Large intestine (tissue), 3 donors: ENCODE results near the gene CGREF1. TPM values are rescaled to one million over a fixed set of nuclear protein-coding genes. Genes with fewer than 3 reads are reported as not detected.

Source experiments
- DNase-seq, 2 donors: peaks; one replicate each; pipeline versions ENCODE4 v3.0.0 to v3.0.0-alpha.2; 2013
- H3K27ac ChIP-seq: one replicate; pipeline ENCODE4 v1.5.1; 2013; ENCODE audit warnings: low read length
- H3K27me3 ChIP-seq: 2 replicates; pipeline ENCODE4 v1.6.1; 2013; ENCODE audit warnings: low read length; ENCODE audit not compliant: control insufficient read depth, insufficient read depth
- H3K36me3 ChIP-seq: 2 replicates; pipeline ENCODE4 v1.6.1; 2013; ENCODE audit warnings: low read length; ENCODE audit not compliant: control insufficient read depth, insufficient read depth
- H3K4me1 ChIP-seq: one replicate; pipeline ENCODE4 v1.6.1; 2013; ENCODE audit warnings: low read length; ENCODE audit not compliant: control insufficient read depth, insufficient read depth
- H3K4me3 ChIP-seq: one replicate; pipeline ENCODE4 v1.5.1; 2013; ENCODE audit warnings: low read length
- H3K9me3 ChIP-seq: one replicate; pipeline ENCODE4 v1.6.1; 2013; ENCODE audit warnings: mild to moderate bottlenecking, low read depth, low read length, moderate library complexity; ENCODE audit not compliant: control insufficient read depth
- WGBS: methylation state at CpG from one replicate; pipeline ENCODE4 v1.1.5; 2013; ENCODE audit warnings: low lambda C conversion rate; ENCODE audit not compliant: insufficient coverage; 5-methylcytosine and 5-hydroxymethylcytosine counted together
- polyA plus RNA-seq: library from polyadenylated mRNA; unstranded; fragments of 120-200 nt; gene quantifications from one replicate; pipeline ENCODE4 v1.2.1, GENCODE V29; 2013

Gene CGREF1
- polyA plus RNA-seq, 1 donor, result 11.5 TPM

DNA sequence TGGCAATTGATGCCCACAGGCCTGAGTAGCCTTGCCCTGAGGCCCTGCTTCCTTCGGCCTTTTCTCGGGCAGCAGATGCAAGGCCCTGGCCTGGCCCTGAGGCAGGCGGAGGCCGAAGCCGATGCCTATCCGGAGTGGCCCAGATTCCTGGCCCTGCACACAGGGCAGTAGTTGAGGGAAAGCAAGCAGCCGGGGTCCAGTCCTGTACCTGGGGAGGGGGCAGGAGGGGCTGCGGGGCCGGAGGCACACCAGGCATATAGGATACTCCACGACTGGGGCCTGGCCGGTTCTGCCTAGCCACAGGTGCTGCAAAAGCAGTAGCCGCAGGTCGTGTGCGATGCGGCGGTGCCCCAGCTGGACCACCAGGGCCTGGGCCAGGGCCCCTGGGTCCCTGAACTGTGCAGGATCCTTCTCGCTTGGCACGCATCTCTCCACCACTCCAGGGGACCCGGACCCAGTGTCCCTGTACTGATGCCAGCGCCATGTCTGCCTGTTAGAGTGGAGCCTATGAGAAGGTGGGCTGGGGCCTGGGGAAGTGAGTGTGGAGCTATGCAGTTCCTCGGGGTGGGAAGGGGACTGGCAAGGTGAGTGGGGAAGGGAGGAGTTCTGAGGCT lies 18.5 kb upstream of the CGREF1 start:
- WGBS, result 60% methylated on average over 1 of the region's 21 CpGs
- DNase-seq, result no peak

GRCh38 chr2:27136751-27137150 lies 17.8 kb upstream of the CGREF1 start:
- Histone ChIP-seq H3K27ac (no peak overlapping the region), H3K4me3 (no peak overlapping the region), H3K36me3 (peaks cover 15% of the 10 kb centered on the region), H3K27me3 (no peaks in the 10 kb centered on the region), H3K4me1 (peaks cover 10% of the 10 kb centered on the region), H3K9me3 (no peaks in the 10 kb centered on the region)
- DNase-seq, result no peak
- no CpG with 5 or more reads among the region's 7 CpGs for WGBS

More for the DNA sequence above, 18.5 kb upstream of the CGREF1 start:
- no peaks in the 10 kb centered on the region for H3K9me3 ChIP-seq
- no peaks in the 10 kb centered on the region for H3K27me3 ChIP-seq
- H3K36me3 ChIP-seq, result peaks cover 8% of the 10 kb centered on the region
- H3K4me3 ChIP-seq, result no peak overlapping the region
- H3K27ac ChIP-seq, result no peak overlapping the region
- peaks cover 16% of the 10 kb centered on the region for H3K4me1 ChIP-seq

DNA sequence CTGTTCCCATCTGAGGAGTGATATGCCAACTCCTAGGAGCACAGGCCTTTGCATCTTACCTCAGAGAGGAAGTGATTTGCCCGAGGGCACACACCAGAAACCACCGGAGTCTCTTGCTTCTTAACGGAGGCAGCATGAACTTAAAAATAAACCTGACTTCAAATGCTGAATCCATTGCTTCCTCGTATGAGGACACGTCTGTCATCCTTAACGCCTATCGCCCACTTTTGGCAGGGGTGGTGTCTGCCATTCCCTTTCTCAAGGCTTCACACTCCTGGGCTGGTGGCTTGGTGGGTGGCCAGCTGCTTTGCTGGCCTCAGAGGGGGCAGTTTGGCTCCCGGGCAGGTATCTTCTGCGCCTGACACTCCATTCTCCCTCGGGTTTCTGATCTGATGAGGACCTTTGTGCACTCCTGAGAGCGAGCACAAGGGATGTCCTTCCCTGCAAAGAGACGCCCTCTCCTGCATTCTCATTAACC lies 16.6 kb upstream of the CGREF1 start:
- H3K27me3 ChIP-seq, result no peaks in the 10 kb centered on the region
- no CpG with 5 or more reads among the region's 12 CpGs for WGBS

DNA sequence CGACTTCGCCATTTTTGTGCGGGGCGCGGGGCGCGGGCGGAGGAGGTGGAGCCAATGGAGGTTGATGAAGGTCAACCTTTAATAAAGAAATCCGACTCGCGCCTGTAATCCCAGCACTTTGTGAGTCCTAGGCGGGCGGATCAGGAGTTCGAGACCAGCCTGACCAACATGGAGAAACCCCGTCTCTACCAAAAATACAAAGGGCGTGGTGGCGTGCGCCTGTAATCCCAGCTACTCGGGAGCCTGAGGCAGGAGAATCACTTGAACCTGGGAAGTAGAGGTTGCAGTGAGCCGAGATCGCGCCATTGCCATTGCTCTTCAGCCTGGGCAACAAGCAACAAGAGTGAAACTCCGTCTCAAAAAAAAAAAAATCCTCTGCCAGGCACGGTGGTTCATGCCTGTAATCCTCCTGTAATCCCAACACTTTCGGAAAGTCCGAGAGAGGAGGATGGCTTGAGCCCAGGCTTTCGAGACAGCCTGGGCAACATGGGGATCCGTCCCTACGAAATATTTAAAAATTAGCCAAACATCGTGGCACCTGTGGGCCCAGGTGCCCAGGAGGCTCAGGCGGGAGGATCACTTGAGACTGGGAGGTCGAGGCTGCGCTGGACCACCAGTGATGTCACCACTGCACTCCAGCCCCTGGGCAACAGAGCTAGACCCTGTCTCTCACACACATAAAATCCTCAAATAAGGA lies 16.0 kb upstream of the CGREF1 start:
- Histone ChIP-seq H3K27ac (peak overlapping the region; percentile 38), H3K4me1 (peaks cover 10% of the 10 kb centered on the region), H3K36me3 (peaks cover 32% of the 10 kb centered on the region), H3K27me3 (no peaks in the 10 kb centered on the region), H3K4me3 (peak overlapping the region; percentile 20), H3K9me3 (no peaks in the 10 kb centered on the region)
- DNase-seq, result no peak
- 10% methylated on average over 2 of the region's 33 CpGs for WGBS

More for the DNA sequence above, 16.6 kb upstream of the CGREF1 start:
- Histone ChIP-seq H3K27ac (no peak overlapping the region), H3K4me3 (no peak overlapping the region), H3K4me1 (peaks cover 10% of the 10 kb centered on the region), H3K36me3 (peaks cover 27% of the 10 kb centered on the region), H3K9me3 (no peaks in the 10 kb centered on the region)
- no peak for DNase-seq

- peaks cover 40% of the 10 kb centered on the region for H3K36me3 ChIP-seq
These were observed 15.2 kb upstream of the CGREF1 start, which contains the start of gene PREB for GRCh38 chr2:27133905-27134780. TSS of gene PREB (minus strand) at chr2:27134636. CDS start at chr2:27134421, 215 bp downstream.

DNA sequence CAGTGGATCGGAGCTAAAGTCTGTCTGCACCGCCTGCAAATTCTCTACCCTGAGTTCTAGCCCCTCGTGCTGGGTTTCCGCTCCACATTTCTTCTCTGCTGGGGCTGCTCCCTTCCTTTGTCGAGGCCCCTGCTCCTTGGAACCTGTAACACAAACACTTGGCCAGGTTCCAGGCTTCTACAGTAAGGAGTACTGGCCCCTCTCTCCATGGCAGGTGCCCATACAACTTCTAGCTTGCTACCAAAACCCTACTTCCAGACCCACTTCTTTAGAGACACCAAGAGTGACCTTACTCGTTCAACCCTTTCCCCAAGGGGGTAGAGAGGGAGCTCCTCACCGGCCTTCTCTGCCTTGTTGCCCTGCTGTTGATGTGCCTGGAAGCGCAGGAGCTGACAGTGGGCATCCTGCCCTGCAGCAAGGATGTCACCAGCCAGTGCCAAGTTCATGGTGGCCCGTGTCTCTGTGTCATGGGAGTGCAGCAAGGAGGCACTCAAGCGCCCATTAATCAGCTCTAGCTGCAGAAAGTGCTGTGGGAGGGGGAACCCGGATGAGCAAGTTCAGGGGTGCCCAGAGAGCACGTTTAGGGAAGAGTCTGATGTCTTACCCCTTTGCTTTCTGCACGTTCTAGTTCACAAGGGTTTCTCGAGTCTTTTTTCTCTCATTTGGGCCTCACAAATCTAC lies 14.4 kb upstream of the CGREF1 start:
- WGBS, result no CpG with 5 or more reads among the region's 14 CpGs
- no peaks in the 10 kb centered on the region for H3K9me3 ChIP-seq
- peaks cover 40% of the 10 kb centered on the region for H3K36me3 ChIP-seq
- peaks cover 10% of the 10 kb centered on the region for H3K4me1 ChIP-seq
- no peaks in the 10 kb centered on the region for H3K27me3 ChIP-seq
- H3K4me3 ChIP-seq, result peak overlapping the region; percentile 82
- no peak overlapping the region for H3K27ac ChIP-seq
- DNase-seq, result peak in 1 of 2 donors; percentile 50

More at GRCh38 chr2:27133905-27134780, 15.2 kb upstream of the CGREF1 start, which contains the start of gene PREB:
- DNase-seq, result peak; percentile 96 to 97
- H3K9me3 ChIP-seq, result no peaks in the 10 kb centered on the region
- no CpG with 5 or more reads among the region's 86 CpGs for WGBS
- H3K4me1 ChIP-seq, result peaks cover 10% of the 10 kb centered on the region
- peak within 1 kb of the TSS; percentile 82 for H3K4me3 ChIP-seq
- peak within 1 kb of the TSS; percentile 56 for H3K27ac ChIP-seq
- H3K27me3 ChIP-seq, result no peaks in the 10 kb centered on the region

- no peak for DNase-seq
- Histone ChIP-seq H3K36me3 (peaks cover 40% of the 10 kb centered on the region), H3K4me3 (no peak overlapping the region), H3K27ac (no peak overlapping the region), H3K9me3 (no peaks in the 10 kb centered on the region), H3K4me1 (peaks cover 12% of the 10 kb centered on the region), H3K27me3 (no peaks in the 10 kb centered on the region)
- no CpG with 5 or more reads among the region's 11 CpGs for WGBS
These were observed 12.5 kb upstream of the CGREF1 start for GRCh38 chr2:27131429-27131828.

- H3K27ac ChIP-seq, result no peak overlapping the region
- no peaks in the 10 kb centered on the region for H3K9me3 ChIP-seq
- peaks cover 19% of the 10 kb centered on the region for H3K4me1 ChIP-seq
- no peaks in the 10 kb centered on the region for H3K27me3 ChIP-seq
- no peak overlapping the region for H3K4me3 ChIP-seq
- DNase-seq, result no peak
- H3K36me3 ChIP-seq, result peaks cover 40% of the 10 kb centered on the region
- no CpG with 5 or more reads among the region's 10 CpGs for WGBS
These were observed 11.5 kb upstream of the CGREF1 start for GRCh38 chr2:27130396-27130795.

DNA sequence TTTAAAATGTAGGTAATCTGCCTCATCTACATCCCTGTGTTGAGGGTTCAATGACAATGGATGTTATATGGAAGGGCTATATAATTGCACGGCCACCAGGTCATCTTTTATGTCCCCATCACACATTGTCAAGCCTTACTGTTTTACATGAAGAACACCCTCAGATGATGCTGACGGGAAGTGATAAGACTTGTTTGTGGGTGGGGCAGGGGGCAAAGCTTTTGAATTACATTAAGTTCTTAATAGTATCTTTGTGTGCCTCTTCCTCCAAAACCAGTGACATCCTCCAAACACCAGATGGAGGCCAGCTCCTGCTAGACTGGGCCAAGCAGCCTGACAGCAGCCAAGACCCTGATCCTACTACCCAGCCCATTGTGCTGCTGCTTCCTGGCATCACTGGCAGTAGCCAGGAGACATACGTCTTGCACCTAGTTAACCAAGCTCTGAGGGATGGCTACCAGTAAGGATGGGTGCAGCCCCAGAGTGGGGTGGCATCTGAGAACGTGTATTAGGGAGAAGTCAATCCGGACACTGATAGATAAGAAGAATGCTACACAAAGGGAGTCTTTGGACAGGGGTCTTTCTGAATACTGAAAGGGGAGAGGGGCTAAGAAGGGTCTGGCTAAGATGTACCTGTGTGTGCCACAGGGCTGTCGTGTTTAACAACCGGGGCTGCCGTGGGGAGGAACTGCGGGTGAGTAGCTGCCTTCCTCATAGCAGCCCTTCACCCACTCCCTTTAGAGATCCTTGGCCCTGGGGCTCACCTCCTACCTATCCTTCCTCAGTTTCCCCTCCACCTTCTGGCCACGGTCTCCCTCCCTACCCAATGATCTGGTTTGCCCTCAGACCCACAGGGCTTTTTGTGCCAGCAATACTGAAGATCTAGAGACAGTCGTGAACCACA lies 10.0 kb upstream of the CGREF1 start:
- DNase-seq, result no peak
- H3K9me3 ChIP-seq, result no peaks in the 10 kb centered on the region
- peaks cover 40% of the 10 kb centered on the region for H3K36me3 ChIP-seq
- H3K27me3 ChIP-seq, result no peaks in the 10 kb centered on the region
- H3K4me1 ChIP-seq, result peaks cover 20% of the 10 kb centered on the region
- no peak overlapping the region for H3K4me3 ChIP-seq
- H3K27ac ChIP-seq, result no peak overlapping the region
- WGBS, result no CpG with 5 or more reads among the region's 11 CpGs
